NCI-H2171 treated with DMSO at 0.1 percent for 48 hours (cell line): ENCODE data around the gene PLAU.
"Not testable (repeated sequence)": the region's sequence is repeated elsewhere in the genome, so short reads cannot be mapped to it uniquely, and the experiment has no call there.

Experiments used
- DNase-seq: peaks from one replicate; lab custom pipeline; 2025; lab: John Stamatoyannopoulos, UW

Gene PLAU

DNA sequence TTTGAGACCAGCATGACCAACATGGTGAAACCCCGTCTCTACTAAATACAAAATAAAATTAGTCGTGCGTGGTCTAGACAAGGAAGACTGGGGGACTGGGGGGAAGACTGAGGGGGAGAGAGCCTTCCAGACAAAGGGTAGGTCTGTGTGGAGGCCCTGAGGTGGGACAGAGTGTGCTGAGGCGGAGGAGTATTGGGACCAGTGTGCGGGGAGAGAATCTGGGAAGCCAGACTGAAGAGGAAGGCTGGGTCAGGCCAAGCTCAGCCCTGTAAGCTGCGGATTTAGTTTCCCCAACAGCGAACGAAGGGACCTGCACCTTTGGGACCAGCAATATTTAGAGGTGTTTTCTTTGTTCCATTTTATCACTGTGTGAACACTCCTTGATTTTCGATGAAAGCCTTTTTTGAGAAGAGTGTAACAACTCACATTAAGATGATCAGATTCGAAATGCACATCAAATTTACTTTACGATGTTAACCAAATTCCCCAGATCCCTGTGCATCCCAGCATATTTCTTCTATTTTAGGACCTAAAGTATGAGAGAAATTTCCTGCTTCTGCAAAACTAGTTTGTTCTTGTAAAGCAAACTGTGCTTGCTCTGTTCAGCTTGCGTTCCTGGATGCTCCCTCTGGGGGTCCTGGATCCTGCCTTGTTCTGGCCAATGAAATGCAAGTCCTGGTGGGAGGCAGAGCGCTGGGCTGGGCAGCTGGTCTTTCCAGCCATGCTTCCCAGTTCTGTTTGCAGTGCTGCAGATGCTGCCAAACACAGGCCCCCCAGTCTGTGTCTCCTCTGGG, 39.4 kb downstream of the PLAU start:
- no peak for DNase-seq

GRCh38 chr10:73953665-73954064, 42.7 kb downstream of the PLAU start:
- no peak for DNase-seq

- DNase-seq, result no peak
Observed at GRCh38 chr10:73954737-73955136, 43.8 kb downstream of the PLAU start.

GRCh38 chr10:73955719-73956118, 44.8 kb downstream of the PLAU start:
- DNase-seq, result no peak

DNA sequence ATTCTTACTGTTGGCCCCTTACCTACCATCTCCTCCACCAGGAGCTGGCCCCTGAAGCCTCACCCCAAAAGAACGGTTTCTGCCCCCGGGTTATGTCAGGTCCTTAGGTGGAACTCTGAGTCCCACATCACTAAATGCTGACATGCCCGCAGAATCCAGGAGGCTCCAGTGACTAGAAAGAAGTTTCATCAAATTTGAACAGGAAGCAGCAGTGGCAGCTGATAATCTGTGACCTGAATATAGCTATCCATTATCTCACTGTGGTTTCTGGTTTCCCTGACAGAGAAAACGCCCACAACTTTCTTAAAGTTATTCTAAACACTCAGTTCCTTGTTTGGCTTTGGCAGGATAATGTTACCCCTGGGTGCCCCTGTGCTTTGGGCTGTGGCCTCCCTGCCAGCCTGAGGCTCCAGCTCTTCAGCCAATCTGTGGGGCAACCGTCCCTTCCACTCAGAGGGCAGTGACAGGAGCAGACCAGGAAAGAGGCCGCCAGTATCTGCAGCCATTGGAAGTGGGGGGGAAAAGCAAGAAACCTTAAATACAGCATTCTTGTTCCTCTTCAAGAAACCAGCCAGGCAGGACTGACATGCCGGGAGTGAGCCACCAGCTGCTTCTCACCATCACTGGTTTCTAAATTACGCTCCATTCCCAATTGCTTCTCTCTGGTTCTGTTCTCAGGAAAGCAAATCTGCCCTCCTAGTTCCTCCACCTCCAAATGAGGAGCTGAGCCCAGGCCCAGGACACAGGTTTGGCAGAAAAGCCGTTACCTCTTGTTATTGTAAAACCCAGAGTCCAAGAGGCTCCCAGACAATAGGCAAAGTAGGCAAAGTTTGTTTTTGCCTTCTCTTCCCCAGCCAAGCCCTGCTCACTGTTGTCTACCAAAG, 45.8 kb downstream of the PLAU start:
- no peak for DNase-seq

DNA sequence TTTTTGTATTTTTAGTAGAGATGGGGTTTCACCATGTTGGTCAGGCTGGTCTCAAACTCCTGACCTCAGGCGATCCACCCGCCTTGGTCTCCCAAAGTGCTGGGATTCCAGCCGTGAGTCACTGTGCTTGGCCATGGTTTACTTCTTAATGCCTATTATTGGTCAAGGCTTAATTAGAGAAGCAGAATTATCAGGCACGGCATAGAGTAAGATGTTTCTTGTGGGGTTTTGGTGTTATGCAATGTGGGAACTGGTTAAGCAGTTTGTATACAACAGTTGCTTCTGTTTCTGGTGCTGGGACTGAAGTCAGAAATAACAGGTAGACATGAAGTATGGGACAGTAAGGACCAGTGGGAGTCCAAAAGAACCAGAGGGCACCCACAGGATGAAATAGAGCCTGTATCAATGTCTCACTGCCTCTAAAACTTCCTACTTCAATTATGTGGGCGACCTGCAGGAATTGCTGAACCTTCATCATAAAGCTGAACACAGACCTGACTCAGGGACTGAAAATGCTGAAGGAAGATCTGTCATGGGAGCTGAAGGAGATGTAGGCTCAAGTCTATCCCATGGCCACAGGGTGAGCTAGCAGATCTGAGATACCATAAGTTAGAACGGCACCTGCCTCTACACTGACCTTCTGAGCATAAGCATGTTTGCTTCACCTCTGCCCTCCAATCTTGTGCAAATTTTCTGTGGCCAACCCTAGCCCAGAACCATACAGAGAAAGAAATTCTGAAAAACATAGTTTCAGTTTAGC, 48.7 kb downstream of the PLAU start:
- DNase-seq, result no peak

DNA sequence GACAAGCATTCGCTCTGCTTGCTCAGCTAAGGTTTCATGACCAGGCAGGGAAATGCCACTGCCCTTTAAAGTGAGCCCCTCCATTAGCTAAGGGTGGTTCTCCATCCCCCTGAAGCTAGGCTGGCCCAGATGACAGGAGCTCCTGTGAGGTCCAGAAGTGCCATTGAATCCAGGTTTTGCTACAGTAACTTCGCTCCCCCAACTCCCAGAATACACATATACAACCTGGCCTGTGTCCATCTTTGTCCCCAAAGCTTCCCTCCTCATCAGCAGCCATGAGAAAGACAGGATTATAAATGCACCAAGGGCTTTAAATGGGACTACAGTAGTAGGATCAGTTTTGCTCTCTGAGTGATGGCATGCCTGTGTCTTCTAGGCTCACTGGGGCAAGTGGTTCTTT, 51.5 kb downstream of the PLAU start:
- DNase-seq, result no peak

- DNase-seq, result not testable (repeated sequence)
Observed at GRCh38 chr10:73963533-73963932, 52.6 kb downstream of the PLAU start.

GRCh38 chr10:73964743-73965142, 53.8 kb downstream of the PLAU start:
- DNase-seq, result no peak

- DNase-seq, result not testable (repeated sequence)
Observed at GRCh38 chr10:73965267-73965889, 54.4 kb downstream of the PLAU start.

DNA sequence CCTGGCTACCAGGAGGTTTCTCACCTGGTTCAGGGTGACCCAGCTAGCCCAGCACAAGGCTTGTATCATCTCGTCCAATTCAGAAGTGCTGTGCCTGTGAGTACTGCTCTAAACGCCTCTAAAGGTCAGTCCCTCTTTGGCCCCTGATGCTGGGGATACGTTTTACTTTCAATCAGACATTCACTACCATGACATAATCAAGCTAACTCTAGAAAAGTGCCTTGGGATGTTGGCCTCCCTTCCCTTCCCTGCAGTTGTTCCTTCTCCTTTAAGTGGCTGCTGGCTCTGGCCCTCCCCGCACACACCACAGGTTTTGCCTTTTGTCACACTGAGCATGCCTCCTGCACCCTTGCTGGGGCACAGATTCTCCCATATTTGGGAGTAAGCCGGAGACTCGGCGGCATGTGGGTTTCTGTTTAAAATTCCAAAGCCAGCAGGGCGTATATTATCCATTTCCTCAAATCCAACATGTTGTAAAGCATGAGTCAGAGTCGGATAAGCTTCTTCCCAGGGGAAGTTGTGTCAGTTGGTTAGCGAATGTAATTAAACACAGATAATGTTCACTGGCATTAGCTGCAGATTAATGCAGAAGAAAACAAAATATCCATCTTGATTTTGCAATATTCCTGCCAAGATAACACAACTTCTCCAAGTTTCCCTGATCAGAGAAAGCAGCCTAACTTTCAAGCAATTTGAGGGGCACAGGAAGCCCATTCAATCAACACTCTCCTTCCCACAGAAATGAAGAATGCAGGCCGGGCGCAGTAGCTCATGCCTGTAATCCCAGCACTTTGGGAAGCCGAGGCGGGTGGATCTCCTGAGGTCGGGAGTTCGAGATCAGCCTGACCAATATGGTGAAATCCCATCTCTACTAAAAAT, 55.2 kb downstream of the PLAU start:
- peak; percentile 62 for DNase-seq

DNA sequence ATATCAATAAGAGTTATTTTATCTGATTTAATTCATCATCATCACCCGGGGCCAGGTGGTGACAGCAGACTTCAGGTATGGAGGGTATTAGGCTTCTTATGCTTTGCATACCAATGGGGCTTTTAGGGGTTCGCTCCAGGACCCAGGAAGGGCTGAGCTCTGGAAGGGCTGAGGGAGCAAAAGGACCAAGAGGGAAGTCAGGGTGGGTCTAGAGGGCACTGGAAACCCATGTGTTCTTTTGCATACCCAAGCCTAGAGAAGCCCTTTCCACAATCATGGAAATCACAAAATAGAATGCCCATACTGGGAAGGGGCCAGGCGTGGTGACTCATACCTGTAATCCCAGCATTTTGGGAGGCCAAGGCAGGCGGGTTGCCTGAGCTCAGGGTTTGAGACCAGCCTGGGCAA, 56.1 kb downstream of the PLAU start:
- no peak for DNase-seq
